22Rv1 (cell line): ENCODE results near the gene PACRG.

ENCODE experiments used
- H3K27ac ChIP-seq: fragments of 450-650 bp; 2 replicates; pipeline ENCODE4 v1.5.1; 2017
- CTCF ChIP-seq: fragments of 450-650 bp; IDR thresholded peaks from 2 replicates; pipeline ENCODE4 v1.5.1; 2017; ENCODE audit warnings: mild to moderate bottlenecking
- ZFX ChIP-seq: fragments of 450-650 bp; IDR thresholded peaks from 2 replicates; pipeline ENCODE4 v1.6.1; 2017; ENCODE audit warnings: antibody characterized with exemption, borderline replicate concordance

PACRG gene

GRCh38 chr6:163026893-163027292 is 299.1 kb downstream of the PACRG start:
- H3K27ac ChIP-seq, result no peak overlapping the region
- no peak for TF ChIP-seq ZFX
- TF ChIP-seq CTCF, result no peak

DNA sequence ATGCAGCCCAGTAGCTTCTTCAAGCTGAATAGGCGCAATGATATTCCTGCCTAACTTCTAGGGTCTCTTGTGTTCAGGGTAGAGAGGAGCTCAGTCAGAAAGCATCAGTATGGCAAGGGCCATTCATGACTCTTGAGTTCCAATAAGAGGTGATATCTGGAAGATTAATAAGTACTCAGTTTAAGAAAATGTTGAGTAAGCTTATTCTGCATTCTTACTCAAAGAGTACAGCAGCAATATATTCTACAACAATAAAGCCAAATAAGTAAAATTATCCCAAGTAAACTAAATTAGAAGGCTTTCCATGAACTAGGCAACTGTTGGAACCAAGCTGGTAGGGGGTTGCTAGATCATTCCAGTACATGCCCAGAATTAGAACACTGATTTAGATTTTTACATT is 303.2 kb downstream of the PACRG start:
- H3K27ac ChIP-seq, result no peak overlapping the region
- TF ChIP-seq ZFX (no peak), CTCF (no peak)

DNA sequence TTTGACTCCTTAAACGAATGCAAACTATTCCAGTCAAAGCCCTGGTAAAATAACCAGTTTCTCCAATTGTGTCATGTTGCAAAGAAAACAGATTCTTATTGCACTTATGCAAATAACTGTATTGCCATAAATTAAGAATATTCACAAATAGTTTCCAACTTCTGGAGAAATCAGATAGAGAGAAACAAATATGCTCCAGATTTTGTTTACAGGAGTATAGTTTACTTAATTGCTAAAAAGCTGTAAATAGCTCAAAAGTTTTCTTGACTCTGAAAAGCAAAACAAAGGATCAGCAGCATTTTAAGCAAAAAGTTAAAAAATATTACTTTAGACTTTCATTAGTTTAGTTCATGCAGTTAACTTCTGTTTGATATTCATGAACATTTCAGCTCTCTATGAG is 304.2 kb downstream of the PACRG start:
- TF ChIP-seq CTCF (no peak), ZFX (no peak)
- H3K27ac ChIP-seq, result no peak overlapping the region

- TF ChIP-seq CTCF, result no peak
- TF ChIP-seq ZFX, result no peak
Observed at GRCh38 chr6:163036160-163036645, 308.4 kb downstream of the PACRG start.

DNA sequence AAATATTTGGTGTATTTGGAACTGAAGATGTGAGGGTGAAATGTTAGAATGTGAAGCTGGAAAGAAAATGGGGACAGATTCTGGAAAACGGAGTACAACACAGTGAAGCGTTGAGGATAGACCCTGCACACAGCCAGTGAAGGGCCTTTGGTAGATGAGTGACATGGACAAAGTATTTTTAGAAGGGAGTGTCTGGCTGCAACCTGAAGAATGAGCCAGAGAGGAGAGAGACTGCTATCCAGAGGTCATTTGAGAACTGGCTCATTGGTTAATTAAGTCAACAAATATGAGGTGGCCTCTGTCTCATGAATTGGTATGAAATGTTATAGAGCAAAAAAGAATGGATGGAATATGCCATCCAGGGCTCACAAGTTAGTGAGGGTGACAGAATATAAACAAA is 310.5 kb downstream of the PACRG start:
- TF ChIP-seq CTCF (no peak), ZFX (no peak)
- H3K27ac ChIP-seq, result no peak overlapping the region

More at GRCh38 chr6:163036160-163036645, 308.4 kb downstream of the PACRG start:
- no peak overlapping the region for H3K27ac ChIP-seq

- no peak for TF ChIP-seq CTCF
- no peak for TF ChIP-seq ZFX
- no peak overlapping the region for H3K27ac ChIP-seq
Observed at GRCh38 chr6:163048345-163048744, 320.6 kb downstream of the PACRG start.

GRCh38 chr6:163053667-163054344 is 326.0 kb downstream of the PACRG start:
- no peak overlapping the region for H3K27ac ChIP-seq
- no peak for TF ChIP-seq CTCF
- TF ChIP-seq ZFX, result no peak
